Neural progenitor cell (in vitro differentiated cells): ENCODE data around the gene AP4B1. TPM values are rescaled to one million over a fixed set of nuclear protein-coding genes. Genes with fewer than 3 reads are reported as not detected.

Source experiments
- DNase-seq: peaks from one replicate; pipeline ENCODE4 v3.0.0-alpha.2; 2016; ENCODE audit warnings: low spot score
- H2AFZ ChIP-seq: fragments of 200-600 bp; sonication (generic); replicated peaks from 2 replicates; pipeline ENCODE4 v1.6.1; 2016; ENCODE audit warnings: antibody characterized with exemption
- H3F3A ChIP-seq: fragments of 200-600 bp; sonication (generic); 2 replicates; pipeline ENCODE4 v1.6.1; 2016; ENCODE audit warnings: antibody characterized with exemption, low read depth
- H3K27ac ChIP-seq: fragments of 200-600 bp; sonication (generic); 2 replicates; pipeline ENCODE4 v1.5.1; 2016; ENCODE audit warnings: mild to moderate bottlenecking
- H3K27me3 ChIP-seq: fragments of 200-600 bp; sonication (generic); 2 replicates; pipeline ENCODE4 v1.6.1; 2016; ENCODE audit warnings: mild to moderate bottlenecking, moderate library complexity
- H3K36me3 ChIP-seq: fragments of 200-600 bp; sonication (generic); 2 replicates; pipeline ENCODE4 v1.5.1; 2016
- H3K4me1 ChIP-seq: fragments of 200-600 bp; sonication (generic); 2 replicates; pipeline ENCODE4 v1.6.1; 2016; ENCODE audit warnings: mixed run types
- H3K4me2 ChIP-seq: fragments of 200-600 bp; sonication (generic); 2 replicates; pipeline ENCODE4 v1.6.1; 2016
- H3K4me3 ChIP-seq: fragments of 200-600 bp; sonication (generic); 2 replicates; pipeline ENCODE4 v1.5.1; 2016
- H3K79me2 ChIP-seq: fragments of 200-600 bp; sonication (generic); 2 replicates; pipeline ENCODE4 v1.6.1; 2016; ENCODE audit warnings: low read depth
- H3K9ac ChIP-seq: fragments of 200-600 bp; sonication (generic); 2 replicates; pipeline ENCODE4 v1.6.1; 2016
- H3K9me3 ChIP-seq: fragments of 200-600 bp; sonication (generic); 2 replicates; pipeline ENCODE4 v1.5.1; 2016; ENCODE audit warnings: low read depth
- H4K20me1 ChIP-seq: fragments of 200-600 bp; sonication (generic); 2 replicates; pipeline ENCODE4 v1.6.1; 2016; ENCODE audit warnings: low read depth
- H3K27ac Mint-ChIP-seq: 3 replicates; pipeline ENCODE4 v1.8.0; 2021; ENCODE audit warnings: mixed read lengths
- H3K27me3 Mint-ChIP-seq: 2 replicates; pipeline ENCODE4 v1.8.0; 2022; ENCODE audit warnings: low read depth, mild to moderate bottlenecking, inconsistent platforms, moderate library complexity, mixed read lengths; ENCODE audit not compliant: insufficient read depth
- H3K36me3 Mint-ChIP-seq: 3 replicates; pipeline ENCODE4 v1.8.0; 2021; ENCODE audit warnings: mixed read lengths
- H3K4me1 Mint-ChIP-seq: 3 replicates; pipeline ENCODE4 v1.8.0; 2021; ENCODE audit warnings: mixed read lengths
- H3K4me3 Mint-ChIP-seq: 3 replicates; pipeline ENCODE4 v1.8.0; 2021; ENCODE audit warnings: mild to moderate bottlenecking, moderate library complexity, mixed read lengths
- H3K9me3 Mint-ChIP-seq: 3 replicates; pipeline ENCODE4 v1.8.0; 2020; ENCODE audit warnings: mixed read lengths
- CTCF ChIP-seq: fragments of 200-600 bp; sonication (generic); IDR thresholded peaks from 2 replicates; pipeline ENCODE4 v1.5.1; 2017; ENCODE audit warnings: antibody characterized with exemption, mild to moderate bottlenecking
- EZH2 ChIP-seq: fragments of 200-600 bp; sonication (generic); IDR thresholded peaks from 2 replicates; pipeline ENCODE4 v1.6.1; 2017; ENCODE audit warnings: antibody characterized with exemption, mild to moderate bottlenecking, moderate library complexity
- EZH2phosphoT487 ChIP-seq: fragments of 200-600 bp; sonication (generic); IDR thresholded peaks from 2 replicates; pipeline ENCODE4 v1.6.1; 2017; ENCODE audit warnings: antibody characterized with exemption
- total RNA-seq: library from RNA; depleted of rRNA; stranded (reverse); fragments of >200 nt; gene quantifications from 2 replicates; pipeline ENCODE4 v1.2.3, GENCODE V29; 2015; ENCODE audit warnings: low replicate concordance

Gene AP4B1
- total RNA-seq, 1 donor from 2014 or later: 27.7 TPM

- H4K20me1 ChIP-seq: no peaks in the 10 kb centered on the region
- no peak overlapping the region for H3K27ac ChIP-seq
- Mint-ChIP-seq H3K27me3 (no peaks in the 10 kb centered on the region), H3K4me3 (no peak overlapping the region), H3K9me3 (no peaks in the 10 kb centered on the region), H3K36me3 (peaks cover 4% of the 10 kb centered on the region), H3K27ac (no peak overlapping the region), H3K4me1 (peaks cover 3% of the 10 kb centered on the region)
- no peaks in the 10 kb centered on the region for H3K4me1 ChIP-seq
- no peak overlapping the region for H2AFZ ChIP-seq
- H3K9me3 ChIP-seq: no peaks in the 10 kb centered on the region
- DNase-seq: no peak
- no peak for TF ChIP-seq CTCF
- no peak for TF ChIP-seq EZH2phosphoT487
- no peak for TF ChIP-seq EZH2
- no peak overlapping the region for H3K9ac ChIP-seq
- no peaks in the 10 kb centered on the region for H3F3A ChIP-seq
- no peak overlapping the region for H3K4me2 ChIP-seq
- no peaks in the 10 kb centered on the region for H3K36me3 ChIP-seq
- H3K4me3 ChIP-seq: no peak overlapping the region
- no peaks in the 10 kb centered on the region for H3K27me3 ChIP-seq
- no peaks in the 10 kb centered on the region for H3K79me2 ChIP-seq
Observed at GRCh38 chr1:113890816-113891215, 13.8 kb downstream of the AP4B1 start.

- Mint-ChIP-seq H3K4me3 (no peak within 1 kb of the TSS), H3K36me3 (no peaks in the 10 kb centered on the region), H3K4me1 (peaks cover 3% of the 10 kb centered on the region), H3K27me3 (no peaks in the 10 kb centered on the region), H3K9me3 (no peaks in the 10 kb centered on the region), H3K27ac (no peak within 1 kb of the TSS)
- H3K27ac ChIP-seq: no peak within 1 kb of the TSS
- no peaks in the 10 kb centered on the region for H4K20me1 ChIP-seq
- no peak within 1 kb of the TSS for H3K4me3 ChIP-seq
- no peaks in the 10 kb centered on the region for H3K36me3 ChIP-seq
- no peaks in the 10 kb centered on the region for H3K9me3 ChIP-seq
- no peaks in the 10 kb centered on the region for H3K27me3 ChIP-seq
- H3K79me2 ChIP-seq: no peaks in the 10 kb centered on the region
- no peak within 1 kb of the TSS for H3K9ac ChIP-seq
- no peak within 1 kb of the TSS for H3K4me2 ChIP-seq
- no peak for DNase-seq
- H2AFZ ChIP-seq: no peak within 1 kb of the TSS
- TF ChIP-seq CTCF: no peak
- TF ChIP-seq EZH2: no peak
- no peak for TF ChIP-seq EZH2phosphoT487
- H3K4me1 ChIP-seq: no peaks in the 10 kb centered on the region
- H3F3A ChIP-seq: no peaks in the 10 kb centered on the region
Observed at GRCh38 chr1:113887402-113888175, 17.0 kb downstream of the AP4B1 start, which contains the start of gene BCL2L15. TSS of gene BCL2L15 (minus strand) at chr1:113887581. CDS start at chr1:113887375, 206 bp downstream.

- TF ChIP-seq CTCF: no peak
- no peak for TF ChIP-seq EZH2phosphoT487
- no peak for TF ChIP-seq EZH2
- no peak overlapping the region for H3K27ac Mint-ChIP-seq
- Histone ChIP-seq H3K27ac (no peak overlapping the region), H3K36me3 (no peaks in the 10 kb centered on the region), H3K9ac (no peak overlapping the region), H3K4me3 (no peak overlapping the region), H2AFZ (no peak overlapping the region), H3K9me3 (no peaks in the 10 kb centered on the region), H3F3A (no peaks in the 10 kb centered on the region), H3K4me2 (no peak overlapping the region), H3K79me2 (no peaks in the 10 kb centered on the region), H4K20me1 (no peaks in the 10 kb centered on the region), H3K4me1 (peaks cover under 1% of the 10 kb centered on the region), H3K27me3 (no peaks in the 10 kb centered on the region)
- H3K9me3 Mint-ChIP-seq: no peaks in the 10 kb centered on the region
- no peaks in the 10 kb centered on the region for H3K36me3 Mint-ChIP-seq
- DNase-seq: no peak
- no peaks in the 10 kb centered on the region for H3K27me3 Mint-ChIP-seq
- H3K4me1 Mint-ChIP-seq: peaks cover 3% of the 10 kb centered on the region
- no peak overlapping the region for H3K4me3 Mint-ChIP-seq
Observed at GRCh38 chr1:113886417-113887401, 17.9 kb downstream of the AP4B1 start.
